ENCODE measurements around the gene ADAMTS7.
"Not testable (repeated sequence)": the region's sequence is repeated elsewhere in the genome, so short reads cannot be mapped to it uniquely, and the experiment has no call there.

Gene ADAMTS7

GRCh38 chr15:78777953-78778345, 33.3 kb downstream of the ADAMTS7 start:
- not testable (repeated sequence) for DNase-seq

- DNase-seq, result not testable (repeated sequence)
These were observed 33.8 kb downstream of the ADAMTS7 start for GRCh38 chr15:78777290-78777952.

GRCh38 chr15:78776046-78776925, 35.0 kb downstream of the ADAMTS7 start:
- DNase-seq, result not testable (repeated sequence)

- no peak for DNase-seq
These were observed 35.8 kb downstream of the ADAMTS7 start for GRCh38 chr15:78775472-78775871.

- not testable (repeated sequence) for DNase-seq
These were observed 36.7 kb downstream of the ADAMTS7 start for GRCh38 chr15:78774451-78774990.

- DNase-seq, result not testable (repeated sequence)
These were observed 37.4 kb downstream of the ADAMTS7 start for GRCh38 chr15:78773765-78774450.

GRCh38 chr15:78772738-78773137, 38.5 kb downstream of the ADAMTS7 start:
- DNase-seq, result no peak

- not testable (repeated sequence) for DNase-seq
These were observed 39.7 kb downstream of the ADAMTS7 start for GRCh38 chr15:78771436-78772000.

GRCh38 chr15:78771020-78771419, 40.2 kb downstream of the ADAMTS7 start:
- not testable (repeated sequence) for DNase-seq

- DNase-seq, result not testable (repeated sequence)
These were observed 41.6 kb downstream of the ADAMTS7 start for GRCh38 chr15:78769473-78770225.

GRCh38 chr15:78768531-78769408, 42.5 kb downstream of the ADAMTS7 start:
- no peak for DNase-seq

GRCh38 chr15:78768096-78768495, 43.2 kb downstream of the ADAMTS7 start:
- no peak for DNase-seq

- no peak for DNase-seq
These were observed 43.8 kb downstream of the ADAMTS7 start for GRCh38 chr15:78767331-78767951.

- not testable (repeated sequence) for DNase-seq
These were observed 44.6 kb downstream of the ADAMTS7 start for GRCh38 chr15:78766641-78767071.

GRCh38 chr15:78766041-78766440, 45.2 kb downstream of the ADAMTS7 start:
- DNase-seq, result no peak

- DNase-seq, result not testable (repeated sequence)
These were observed 46.0 kb downstream of the ADAMTS7 start for GRCh38 chr15:78765154-78765860.

- DNase-seq, result not testable (repeated sequence)
These were observed 46.7 kb downstream of the ADAMTS7 start for GRCh38 chr15:78764340-78765153.

GRCh38 chr15:78763796-78764241, 47.4 kb downstream of the ADAMTS7 start:
- DNase-seq, result no peak

Data from activated CD4-positive, alpha-beta T cell treated with anti-CD3 and anti-CD28 coated beads, Interleukin-2, amount 50 U/mL, for 4 hours (primary cell).